Putamen (tissue), 1 donor: ENCODE results near the gene WDR48.

Experiments used
- DNase-seq: peaks from one replicate; pipeline ENCODE4 v3.0.0-alpha.2; 2016; ENCODE audit warnings: low spot score

Gene WDR48

DNA sequence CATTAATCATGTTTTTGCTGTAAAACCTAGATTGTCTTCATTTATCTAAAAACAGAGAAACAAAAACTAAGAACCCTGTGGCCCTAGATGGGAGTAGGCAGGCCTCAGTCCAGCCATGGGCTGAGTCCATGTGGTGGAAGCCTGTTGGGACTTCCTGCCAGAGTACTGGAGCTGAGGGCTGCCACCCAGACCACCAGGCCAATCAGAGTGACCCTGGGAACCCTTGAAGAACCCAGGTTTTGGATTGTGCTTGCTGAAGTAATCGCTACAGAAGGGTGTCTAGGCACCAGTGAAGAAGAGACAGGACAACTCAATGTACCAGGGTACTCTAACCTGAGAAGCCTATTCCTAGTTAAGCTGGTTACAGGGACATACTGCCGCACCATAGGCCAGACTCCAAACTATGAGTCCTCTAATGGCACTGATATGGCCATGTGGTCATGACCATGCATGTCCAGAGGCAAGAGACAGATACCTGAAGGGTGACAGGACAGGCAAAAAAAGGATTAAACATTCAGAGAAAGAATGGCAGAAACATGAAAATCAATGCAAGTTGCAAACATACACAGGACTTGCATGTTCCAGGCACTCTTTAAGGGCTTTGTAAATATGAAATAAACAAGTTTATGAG, 88.6 kb downstream of the WDR48 start:
- DNase-seq = no peak

DNA sequence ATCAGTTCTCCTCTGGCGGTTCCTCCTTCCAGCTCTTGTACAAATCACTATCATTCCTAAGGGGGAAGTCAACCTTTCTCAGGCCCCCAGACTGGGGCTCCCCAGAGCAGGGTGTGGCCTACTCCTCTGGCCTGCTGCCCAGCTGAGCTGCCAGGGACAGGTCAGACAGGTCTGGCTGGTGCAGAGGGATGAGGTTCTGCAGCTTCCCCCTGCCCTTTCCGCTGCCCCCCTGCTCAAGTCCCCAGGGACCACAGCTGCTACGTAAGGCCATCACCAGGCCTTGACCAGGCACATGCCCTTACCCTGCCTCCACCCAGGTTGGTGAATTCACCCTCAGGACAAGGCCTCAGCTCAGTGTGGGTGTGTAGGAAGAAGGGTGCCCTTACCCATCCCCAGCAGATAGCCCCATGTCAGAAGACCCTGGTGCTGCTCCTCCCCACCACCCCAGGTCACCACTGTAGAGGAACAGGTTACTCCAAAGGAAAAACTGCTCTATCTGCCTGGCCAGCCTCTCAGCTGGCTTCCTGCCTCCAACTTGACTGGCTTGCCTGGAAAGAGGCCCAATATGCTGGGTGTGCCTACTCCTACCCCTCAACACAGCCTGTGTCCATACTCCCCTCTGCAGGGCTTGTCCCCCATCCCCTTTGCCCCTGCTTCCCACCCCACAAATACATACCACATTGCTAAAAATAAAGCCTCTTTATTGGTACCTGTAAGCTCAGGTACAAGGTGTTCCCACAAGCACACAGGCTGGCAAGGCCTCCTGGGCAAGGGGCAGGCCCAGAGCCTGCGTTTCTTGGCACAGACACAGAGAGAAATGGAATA, 89.6 kb downstream of the WDR48 start:
- no peak for DNase-seq

DNA sequence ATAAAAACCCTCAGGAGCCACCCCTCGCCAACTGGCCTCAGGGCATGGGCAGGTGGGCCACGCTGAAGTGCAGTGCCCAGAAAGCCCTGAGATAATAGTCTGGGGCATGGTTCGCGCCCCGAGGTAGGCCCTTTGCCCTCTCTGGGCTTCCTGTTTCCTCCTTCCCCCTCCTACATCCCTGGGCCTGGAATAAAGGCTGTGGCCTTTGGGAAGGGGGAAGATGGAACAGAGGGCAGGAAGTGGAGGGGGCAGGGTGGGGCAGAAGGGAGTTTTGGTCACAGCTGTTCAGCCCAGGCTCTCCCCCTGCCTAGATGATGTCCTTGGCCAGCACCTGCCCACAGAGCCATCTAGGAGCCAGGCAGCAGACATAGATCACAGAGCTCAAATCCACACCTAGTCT, 90.3 kb downstream of the WDR48 start:
- DNase-seq = no peak

DNA sequence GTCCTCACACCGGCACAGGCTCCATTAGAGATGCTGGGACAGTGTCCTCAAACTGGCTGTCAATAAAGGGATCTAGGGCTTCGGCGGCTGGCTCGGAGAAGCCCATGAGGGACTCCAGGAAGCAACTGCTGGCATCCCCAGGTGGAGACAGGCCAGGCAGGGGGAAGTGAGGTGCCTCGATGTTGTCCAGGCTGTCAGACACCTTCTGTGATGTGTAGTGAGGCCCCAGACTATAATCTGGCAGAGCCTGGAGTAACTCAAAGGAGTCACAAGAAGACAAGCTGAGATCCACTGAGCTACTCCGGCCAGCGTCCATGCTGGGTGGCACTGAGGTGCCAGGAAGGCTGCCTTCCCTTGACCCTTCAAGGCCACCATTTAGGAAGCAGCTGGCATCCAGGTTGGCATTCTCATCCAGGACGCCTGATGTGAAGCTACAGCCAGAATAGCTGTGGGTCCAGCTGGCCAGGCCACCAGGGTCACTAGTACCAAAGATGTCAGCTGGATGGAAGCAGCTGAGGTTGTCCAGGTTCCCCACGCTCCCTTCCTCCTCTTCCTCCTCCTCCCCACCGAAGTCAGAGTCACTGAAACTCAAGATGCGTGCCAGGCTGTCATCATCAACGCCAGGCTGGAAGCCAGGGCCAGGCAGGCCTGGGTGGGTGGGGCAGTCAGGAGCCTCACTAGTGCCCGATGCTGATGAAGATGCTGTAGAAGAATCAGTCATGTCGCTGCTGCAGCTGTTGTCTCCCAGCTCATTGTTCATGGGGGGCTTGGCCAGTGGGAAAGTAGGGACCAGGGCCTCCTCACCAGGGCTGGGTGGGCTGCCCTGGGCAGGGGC, 91.5 kb downstream of the WDR48 start:
- no peak for DNase-seq

DNA sequence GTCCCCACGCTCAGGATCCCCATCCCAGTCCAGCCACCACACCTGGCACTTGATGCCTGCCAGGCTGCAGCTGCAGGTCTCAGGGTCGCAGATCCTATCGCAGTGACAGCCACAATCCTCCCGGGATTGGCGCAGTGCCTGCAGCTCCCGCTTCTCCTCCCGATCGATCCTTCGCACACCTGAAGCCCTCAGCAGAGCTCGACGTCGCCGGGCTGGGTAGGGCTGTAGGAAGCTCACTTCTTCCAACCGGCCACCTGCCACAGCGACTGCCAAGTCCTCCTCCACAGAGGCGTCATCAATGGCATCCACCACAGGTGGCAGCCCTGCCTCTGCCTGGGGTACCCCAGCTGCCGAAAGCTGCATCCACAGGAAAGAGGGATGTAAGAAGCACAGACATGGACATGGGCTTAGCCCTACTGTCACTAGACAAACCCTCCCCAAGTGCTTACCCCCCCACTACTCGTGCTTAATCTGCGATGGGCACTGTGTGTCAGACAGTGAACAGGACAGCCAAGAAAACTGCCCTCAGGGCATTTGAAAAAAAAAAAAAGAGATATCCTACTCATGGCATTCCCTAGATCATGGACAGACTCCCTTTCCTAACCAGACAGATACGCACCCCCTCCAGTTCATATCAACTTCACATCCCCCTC, 92.4 kb downstream of the WDR48 start:
- no peak for DNase-seq

- DNase-seq = no peak
Measured at GRCh38 chr3:39144748-39145380, 93.0 kb downstream of the WDR48 start.

- DNase-seq = no peak
Measured at GRCh38 chr3:39146083-39146501, 94.3 kb downstream of the WDR48 start.
